GM23338 (cell line): ENCODE measurements around the gene RNF213. TPM values are rescaled to one million over a fixed set of nuclear protein-coding genes. Genes with fewer than 3 reads are reported as not detected.

Experiments used
- ATAC-seq: fragments of 200-7000 bp; cut with Tn5 transposase; 3 replicates; pipeline ENCODE4 v1.9.1; 2020
- DNase-seq: peaks from one replicate; pipeline ENCODE4 v3.0.0-alpha.2; 2015; ENCODE audit warnings: low spot score
- H2AFZ ChIP-seq: fragments of 200-600 bp; sonication (generic); 2 replicates; pipeline ENCODE4 v1.8.0; 2016; ENCODE audit warnings: antibody characterized with exemption, mild to moderate bottlenecking, moderate library complexity
- H3F3A ChIP-seq: fragments of 200-600 bp; sonication (generic); replicated peaks from 2 replicates; pipeline ENCODE4 v1.8.0; 2017; ENCODE audit warnings: antibody characterized with exemption, mixed run types, low read depth
- H3K27ac ChIP-seq: fragments of 200-600 bp; sonication (generic); 2 replicates; pipeline ENCODE4 v1.6.1; 2016; ENCODE audit warnings: low read depth
- H3K27me3 ChIP-seq: fragments of 200-600 bp; sonication (generic); 2 replicates; pipeline ENCODE4 v1.8.0; 2016; ENCODE audit warnings: mild to moderate bottlenecking, mixed run types, moderate library complexity; ENCODE audit not compliant: insufficient read depth
- H3K36me3 ChIP-seq: fragments of 200-600 bp; sonication (generic); 2 replicates; pipeline ENCODE4 v1.8.0; 2016; ENCODE audit warnings: mild to moderate bottlenecking; ENCODE audit not compliant: insufficient read depth
- H3K4me1 ChIP-seq: fragments of 200-600 bp; sonication (generic); 2 replicates; pipeline ENCODE4 v1.8.0; 2016; ENCODE audit warnings: mild to moderate bottlenecking, moderate library complexity; ENCODE audit not compliant: insufficient read depth
- H3K4me2 ChIP-seq: fragments of 200-600 bp; sonication (generic); 2 replicates; pipeline ENCODE4 v1.7.1; 2017; ENCODE audit warnings: mixed run types
- H3K4me3 ChIP-seq: fragments of 200-600 bp; sonication (generic); 2 replicates; pipeline ENCODE4 v1.6.1; 2016; ENCODE audit warnings: mixed run types
- H3K79me2 ChIP-seq: fragments of 200-600 bp; sonication (generic); replicated peaks from 2 replicates; pipeline ENCODE4 v1.8.0; 2017; ENCODE audit warnings: mild to moderate bottlenecking; ENCODE audit not compliant: insufficient read depth
- H3K9me2 ChIP-seq: fragments of 200-600 bp; sonication (generic); 2 replicates; pipeline ENCODE4 v1.8.0; 2017; ENCODE audit not compliant: insufficient read depth
- H4K20me1 ChIP-seq: fragments of 200-600 bp; sonication (generic); replicated peaks from 2 replicates; pipeline ENCODE4 v1.8.0; 2017; ENCODE audit warnings: mild to moderate bottlenecking; ENCODE audit not compliant: insufficient read depth
- H3K27ac Mint-ChIP-seq: 2 replicates; pipeline ENCODE4 v1.8.0; 2020; ENCODE audit warnings: inconsistent platforms, mild to moderate bottlenecking, moderate library complexity, mixed read lengths
- H3K27me3 Mint-ChIP-seq: 3 replicates; pipeline ENCODE4 v1.8.0; 2022; ENCODE audit warnings: low read depth, mild to moderate bottlenecking, moderate library complexity, mixed read lengths, inconsistent platforms; ENCODE audit not compliant: insufficient read depth, poor library complexity
- H3K36me3 Mint-ChIP-seq: 3 replicates; pipeline ENCODE4 v1.8.0; 2021; ENCODE audit warnings: low read depth, mild to moderate bottlenecking, inconsistent platforms, moderate library complexity, mixed read lengths
- H3K4me1 Mint-ChIP-seq: 3 replicates; pipeline ENCODE4 v1.8.0; 2020; ENCODE audit warnings: mild to moderate bottlenecking, inconsistent platforms, mixed read lengths
- H3K4me3 Mint-ChIP-seq: 3 replicates; pipeline ENCODE4 v1.8.0; 2021; ENCODE audit warnings: moderate library complexity, mild to moderate bottlenecking, inconsistent platforms, mixed read lengths
- H3K9me3 Mint-ChIP-seq: 3 replicates; pipeline ENCODE4 v1.8.0; 2020; ENCODE audit warnings: moderate library complexity, mild to moderate bottlenecking, inconsistent platforms, mixed read lengths
- ETS1 ChIP-seq: IDR thresholded peaks from 2 replicates; pipeline ENCODE4 v1.6.1; 2016; ENCODE audit warnings: antibody characterized with exemption
- JUNB ChIP-seq: IDR thresholded peaks from one replicate; pipeline ENCODE4 v1.6.1; 2016; ENCODE audit warnings: antibody characterized with exemption; ENCODE audit not compliant: unreplicated experiment
- NANOG ChIP-seq: IDR thresholded peaks from 2 replicates; pipeline ENCODE4 v1.6.1; 2016; ENCODE audit warnings: antibody characterized with exemption, borderline replicate concordance
- POLR2AphosphoS5 ChIP-seq: IDR thresholded peaks from 2 replicates; pipeline ENCODE4 v1.6.1; 2016; ENCODE audit warnings: antibody characterized with exemption, low read depth
- ZNF331 ChIP-seq: fragments of 250-450 bp; sonication (Bioruptor Pico); IDR thresholded peaks from 2 replicates; pipeline ENCODE4 v1.5.0; 2020; ENCODE audit warnings: low read depth, mild to moderate bottlenecking, moderate library complexity
- polyA plus RNA-seq: library from polyadenylated mRNA; unstranded; fragments of >200 nt; fragmentation: Nextera tagmentation; extraction: Ambion mirVana; gene quantifications from 2 replicates; pipeline ENCODE4 v1.2.1, GENCODE V29; 2016
- total RNA-seq: library from RNA; depleted of rRNA; stranded (reverse); fragments of >200 nt; shearing (Covaris generic); gene quantifications from 2 replicates; pipeline ENCODE4 v1.2.3, GENCODE V29; 2014
- TF ChIP-seq, protein P1 (sequence below): fragments of 250-450 bp; sonication (Bioruptor Pico); IDR thresholded peaks from 2 replicates; pipeline ENCODE4 v1.5.0; 2020; ENCODE audit warnings: mild to moderate bottlenecking, moderate library complexity

Gene RNF213
- total and polyA plus RNA-seq, 2 experiments from 2014 or later: 21.2 to 67.2 TPM

GRCh38 chr17:80358861-80359260 is 98.2 kb downstream of the RNF213 start (continued):
- TF ChIP-seq, protein P1, sequence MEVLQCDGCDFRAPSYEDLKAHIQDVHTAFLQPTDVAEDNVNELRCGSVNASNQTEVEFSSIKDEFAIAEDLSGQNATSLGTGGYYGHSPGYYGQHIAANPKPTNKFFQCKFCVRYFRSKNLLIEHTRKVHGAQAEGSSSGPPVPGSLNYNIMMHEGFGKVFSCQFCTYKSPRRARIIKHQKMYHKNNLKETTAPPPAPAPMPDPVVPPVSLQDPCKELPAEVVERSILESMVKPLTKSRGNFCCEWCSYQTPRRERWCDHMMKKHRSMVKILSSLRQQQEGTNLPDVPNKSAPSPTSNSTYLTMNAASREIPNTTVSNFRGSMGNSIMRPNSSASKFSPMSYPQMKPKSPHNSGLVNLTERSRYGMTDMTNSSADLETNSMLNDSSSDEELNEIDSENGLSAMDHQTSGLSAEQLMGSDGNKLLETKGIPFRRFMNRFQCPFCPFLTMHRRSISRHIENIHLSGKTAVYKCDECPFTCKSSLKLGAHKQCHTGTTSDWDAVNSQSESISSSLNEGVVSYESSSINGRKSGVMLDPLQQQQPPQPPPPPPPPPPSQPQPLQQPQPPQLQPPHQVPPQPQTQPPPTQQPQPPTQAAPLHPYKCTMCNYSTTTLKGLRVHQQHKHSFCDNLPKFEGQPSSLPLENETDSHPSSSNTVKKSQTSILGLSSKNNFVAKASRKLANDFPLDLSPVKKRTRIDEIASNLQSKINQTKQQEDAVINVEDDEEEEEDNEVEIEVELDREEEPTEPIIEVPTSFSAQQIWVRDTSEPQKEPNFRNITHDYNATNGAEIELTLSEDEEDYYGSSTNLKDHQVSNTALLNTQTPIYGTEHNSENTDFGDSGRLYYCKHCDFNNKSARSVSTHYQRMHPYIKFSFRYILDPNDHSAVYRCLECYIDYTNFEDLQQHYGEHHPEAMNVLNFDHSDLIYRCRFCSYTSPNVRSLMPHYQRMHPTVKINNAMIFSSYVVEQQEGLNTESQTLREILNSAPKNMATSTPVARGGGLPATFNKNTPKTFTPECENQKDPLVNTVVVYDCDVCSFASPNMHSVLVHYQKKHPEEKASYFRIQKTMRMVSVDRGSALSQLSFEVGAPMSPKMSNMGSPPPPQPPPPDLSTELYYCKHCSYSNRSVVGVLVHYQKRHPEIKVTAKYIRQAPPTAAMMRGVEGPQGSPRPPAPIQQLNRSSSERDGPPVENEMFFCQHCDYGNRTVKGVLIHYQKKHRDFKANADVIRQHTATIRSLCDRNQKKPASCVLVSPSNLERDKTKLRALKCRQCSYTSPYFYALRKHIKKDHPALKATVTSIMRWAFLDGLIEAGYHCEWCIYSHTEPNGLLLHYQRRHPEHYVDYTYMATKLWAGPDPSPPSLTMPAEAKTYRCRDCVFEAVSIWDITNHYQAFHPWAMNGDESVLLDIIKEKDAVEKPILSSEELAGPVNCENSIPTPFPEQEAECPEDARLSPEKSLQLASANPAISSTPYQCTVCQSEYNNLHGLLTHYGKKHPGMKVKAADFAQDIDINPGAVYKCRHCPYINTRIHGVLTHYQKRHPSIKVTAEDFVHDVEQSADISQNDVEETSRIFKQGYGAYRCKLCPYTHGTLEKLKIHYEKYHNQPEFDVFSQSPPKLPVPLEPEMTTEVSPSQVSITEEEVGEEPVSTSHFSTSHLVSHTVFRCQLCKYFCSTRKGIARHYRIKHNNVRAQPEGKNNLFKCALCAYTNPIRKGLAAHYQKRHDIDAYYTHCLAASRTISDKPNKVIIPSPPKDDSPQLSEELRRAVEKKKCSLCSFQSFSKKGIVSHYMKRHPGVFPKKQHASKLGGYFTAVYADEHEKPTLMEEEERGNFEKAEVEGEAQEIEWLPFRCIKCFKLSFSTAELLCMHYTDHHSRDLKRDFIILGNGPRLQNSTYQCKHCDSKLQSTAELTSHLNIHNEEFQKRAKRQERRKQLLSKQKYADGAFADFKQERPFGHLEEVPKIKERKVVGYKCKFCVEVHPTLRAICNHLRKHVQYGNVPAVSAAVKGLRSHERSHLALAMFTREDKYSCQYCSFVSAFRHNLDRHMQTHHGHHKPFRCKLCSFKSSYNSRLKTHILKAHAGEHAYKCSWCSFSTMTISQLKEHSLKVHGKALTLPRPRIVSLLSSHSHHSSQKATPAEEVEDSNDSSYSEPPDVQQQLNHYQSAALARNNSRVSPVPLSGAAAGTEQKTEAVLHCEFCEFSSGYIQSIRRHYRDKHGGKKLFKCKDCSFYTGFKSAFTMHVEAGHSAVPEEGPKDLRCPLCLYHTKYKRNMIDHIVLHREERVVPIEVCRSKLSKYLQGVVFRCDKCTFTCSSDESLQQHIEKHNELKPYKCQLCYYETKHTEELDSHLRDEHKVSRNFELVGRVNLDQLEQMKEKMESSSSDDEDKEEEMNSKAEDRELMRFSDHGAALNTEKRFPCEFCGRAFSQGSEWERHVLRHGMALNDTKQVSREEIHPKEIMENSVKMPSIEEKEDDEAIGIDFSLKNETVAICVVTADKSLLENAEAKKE: no peak
- no peak for TF ChIP-seq JUNB
- TF ChIP-seq ETS1: no peak
- no peak for TF ChIP-seq POLR2AphosphoS5

- no peak overlapping the region; the same call in 1 of the 2 replicates for H3K27ac Mint-ChIP-seq
- TF ChIP-seq, protein P1: no peak
- no peak for TF ChIP-seq NANOG
- no peak for TF ChIP-seq ZNF331
Observed at GRCh38 chr17:80359422-80360110, 98.9 kb downstream of the RNF213 start.

More at GRCh38 chr17:80359422-80360110, 98.9 kb downstream of the RNF213 start:
- Mint-ChIP-seq H3K27me3 (peaks cover 15% of the 10 kb centered on the region), H3K4me1 (no peaks in the 10 kb centered on the region), H3K9me3 (peaks cover 4% of the 10 kb centered on the region; the same call in 1 of the 3 replicates), H3K36me3 (peaks cover 69% of the 10 kb centered on the region), H3K4me3 (no peak overlapping the region)
- no peaks in the 10 kb centered on the region; the same call in 1 of the 2 replicates for H4K20me1 ChIP-seq
- no peak overlapping the region for H3K4me3 ChIP-seq
- H3F3A ChIP-seq: no peaks in the 10 kb centered on the region
- ATAC-seq: no peak
- H3K79me2 ChIP-seq: no peaks in the 10 kb centered on the region
- no peak overlapping the region for H3K4me2 ChIP-seq
- no peaks in the 10 kb centered on the region for H3K9me2 ChIP-seq
- DNase-seq: no peak
- no peaks in the 10 kb centered on the region for H3K4me1 ChIP-seq
- H3K27ac ChIP-seq: no peak overlapping the region
- H3K36me3 ChIP-seq: peaks cover 19% of the 10 kb centered on the region
- H2AFZ ChIP-seq: no peak overlapping the region
- no peaks in the 10 kb centered on the region for H3K27me3 ChIP-seq
